ENCODE measurements around the gene MAML3. TPM values are rescaled to one million over a fixed set of nuclear protein-coding genes. Genes with fewer than 3 reads are reported as not detected.
A peak's percentile ranks its signal among the peaks of the same experiment; 100 is the strongest.

The MAML3 gene
- total and polyA plus RNA-seq, 2 of the 13 experiments (the other 11 are each of a cell fraction or from before 2014, with no cell fraction given): 0.05 to 0.13 TPM

DNA sequence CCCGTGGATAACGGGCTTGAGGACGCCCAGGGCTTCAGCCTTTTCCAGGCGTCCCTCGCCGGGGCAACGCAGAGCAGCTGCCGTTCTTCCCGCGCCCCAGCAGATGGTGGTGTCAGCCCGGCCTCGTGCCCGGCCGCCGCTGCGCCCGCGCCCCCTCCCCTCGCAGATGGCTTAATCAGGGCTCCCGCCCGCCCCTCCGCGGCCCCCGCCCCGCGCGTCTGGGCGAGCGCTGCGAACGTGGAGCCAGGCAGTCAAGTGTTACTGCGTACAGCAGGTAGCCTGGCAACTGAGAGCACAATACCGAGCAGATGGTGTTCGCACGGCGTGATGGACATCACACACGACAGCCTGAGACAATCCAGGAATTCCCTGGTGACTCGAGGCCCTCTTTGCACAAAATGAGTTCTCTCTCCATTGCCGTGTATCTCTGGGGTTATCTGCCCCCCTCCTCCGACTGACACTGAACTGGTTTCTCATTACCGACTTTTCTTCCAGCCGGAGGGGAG, 419.1 kb downstream of the MAML3 start:
- H2AFZ ChIP-seq (ENCODE audit: low read length): no peak overlapping the region
- peaks cover 0 to 15% of the 10 kb centered on the region in 2 experiments; a peak in 2 of 5 replicates for H3K36me3 ChIP-seq (replicated peaks in 1 of 2; ENCODE audit: control insufficient read depth in 1 of 2, insufficient read depth in 2 of 2, low read length in 2 of 2)
- ChIA-PET CTCF (ENCODE audit: low intra/inter-chr PET ratio, low total read pairs) (no interaction called here), POLR2A (no interaction called here)
- H3K4me3 ChIP-seq (replicated peaks in 1 of 3; ENCODE audit: insufficient read depth in 1 of 3, low read depth in 2 of 3, low read length in 3 of 3): no peak overlapping the region
- no peak overlapping the region for H3K4me2 ChIP-seq (ENCODE audit: low read depth, low read length)
- no peaks in the 10 kb centered on the region for H3K27me3 ChIP-seq (ENCODE audit: control insufficient read depth in 1 of 2, insufficient read depth in 2 of 2, low read length in 2 of 2)
- BruUV-seq (replicated peaks): no TSS peak
- no peak for FAIRE-seq
- no peak overlapping the region for H3K27ac ChIP-seq (ENCODE audit: extremely low read length, insufficient read depth, low read length)
- TF ChIP-seq ZNF652 (CRISPR knock-in tag; IDR thresholded peaks at IDR 0.05; ENCODE audit: borderline replicate concordance, low read depth) (no peak), EHMT2 (IDR thresholded peaks at IDR 0.05; ENCODE audit: borderline replicate concordance, low read depth, low read length) (no peak)
- TF ChIP-seq, protein P1, sequence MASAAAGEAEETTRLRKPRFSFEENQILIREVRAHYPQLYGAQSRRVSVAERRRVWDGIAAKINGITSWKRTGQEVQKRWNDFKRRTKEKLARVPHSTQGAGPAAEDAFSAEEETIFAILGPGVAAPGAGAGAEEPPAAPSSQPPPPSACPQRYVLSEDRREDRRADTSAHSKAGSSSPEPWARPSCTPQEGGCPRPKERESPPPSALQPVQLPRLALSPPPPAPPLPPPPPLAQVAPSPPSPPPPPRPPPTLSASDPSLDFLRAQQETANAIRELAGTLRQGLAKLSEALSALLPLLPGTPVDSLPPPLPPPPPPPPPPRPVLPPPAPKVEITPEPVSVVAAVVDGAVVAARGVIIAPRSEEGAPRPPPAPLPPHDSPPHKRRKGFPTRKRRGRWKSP (CRISPR knock-in tag; IDR thresholded peaks at IDR 0.05): no peak
- ATAC-seq: peak; percentile 11; the same call in 1 of the 3 replicates
- H3K9ac ChIP-seq (ENCODE audit: insufficient read depth, low read depth, low read length): no peak overlapping the region
- 96% methylated on average over 24 of the region's 42 CpGs for WGBS (ENCODE audit: low lambda C conversion rate)
- no peaks in the 10 kb centered on the region for H3K79me2 ChIP-seq (ENCODE audit: insufficient read depth, low read length)
- peaks cover 31% of the 10 kb centered on the region for H3K4me1 ChIP-seq (ENCODE audit: insufficient read depth, low read length)
- no peaks in the 10 kb centered on the region for H4K20me1 ChIP-seq (ENCODE audit: insufficient read depth, low read length)
- intact Hi-C loops (cut with micrococcal nuclease; ENCODE audit: unreplicated experiment): no loop called here
- DNase-seq (ENCODE audit: low spot score): no peak
- in situ Hi-C loops (cut with HindIII; ENCODE audit: extremely low pct_ligation_motif_present, low pct_unique_long_range_greater_than_20kb): no loop called here
- H3K9me3 ChIP-seq (ENCODE audit: low read length): no peaks in the 10 kb centered on the region

DNA sequence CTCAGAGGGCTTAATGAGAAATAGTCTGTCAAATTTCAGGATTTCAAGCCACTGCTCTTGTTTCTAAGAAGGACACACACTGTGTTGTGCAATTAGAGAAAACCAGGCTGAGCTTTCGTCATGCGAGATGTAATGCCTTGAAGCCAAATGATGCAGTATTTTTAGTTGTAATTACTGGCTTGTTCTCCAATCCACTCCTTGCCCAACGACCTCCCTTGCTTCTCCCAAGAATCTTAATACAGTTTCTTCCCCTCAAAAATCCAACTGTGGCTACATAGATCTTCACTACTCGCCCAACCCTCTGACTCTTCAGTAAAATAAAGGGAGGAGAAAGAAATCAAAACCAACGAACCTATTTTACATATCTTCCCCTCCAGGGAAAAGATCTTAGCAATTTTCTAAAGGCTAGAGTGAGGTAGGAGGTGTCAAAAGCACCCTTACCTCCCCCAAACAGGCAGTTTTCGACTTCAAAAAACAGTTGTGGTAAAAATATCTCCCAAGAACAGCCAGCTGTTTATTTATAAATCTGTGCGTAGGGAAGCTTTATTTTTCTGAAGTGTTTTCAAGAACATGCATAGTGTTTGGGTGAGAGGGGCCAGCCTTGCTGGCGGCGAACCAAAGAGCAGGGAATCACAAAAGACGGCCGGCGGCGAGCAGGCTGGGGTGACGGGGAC, 419.6 kb downstream of the MAML3 start:
- Histone ChIP-seq H3K27me3 (ENCODE audit: control insufficient read depth in 1 of 2, insufficient read depth in 2 of 2, low read length in 2 of 2) (no peaks in the 10 kb centered on the region), H4K20me1 (ENCODE audit: insufficient read depth, low read length) (no peaks in the 10 kb centered on the region), H3K9me3 (ENCODE audit: low read length) (no peaks in the 10 kb centered on the region), H3K36me3 (replicated peaks in 1 of 2; ENCODE audit: control insufficient read depth in 1 of 2, insufficient read depth in 2 of 2, low read length in 2 of 2) (peaks cover 0 to 15% of the 10 kb centered on the region in 2 experiments; a peak in 2 of 5 replicates), H3K4me1 (ENCODE audit: insufficient read depth, low read length) (peaks cover 26% of the 10 kb centered on the region), H3K4me3 (replicated peaks in 1 of 3; ENCODE audit: insufficient read depth in 1 of 3, low read depth in 2 of 3, low read length in 3 of 3) (no peak overlapping the region), H3K4me2 (ENCODE audit: low read depth, low read length) (no peak overlapping the region), H3K27ac (ENCODE audit: extremely low read length, insufficient read depth, low read length) (no peak overlapping the region), H3K9ac (ENCODE audit: insufficient read depth, low read depth, low read length) (no peak overlapping the region), H3K79me2 (ENCODE audit: insufficient read depth, low read length) (no peaks in the 10 kb centered on the region), H2AFZ (ENCODE audit: low read length) (no peak overlapping the region)
- ATAC-seq (no peak), FAIRE-seq (no peak), DNase-seq (ENCODE audit: low spot score) (no peak)
- ChIA-PET CTCF (ENCODE audit: low intra/inter-chr PET ratio, low total read pairs) (no interaction called here), POLR2A (no interaction called here)
- 95% methylated on average over 14 of the region's 14 CpGs for WGBS (ENCODE audit: low lambda C conversion rate)
- no TSS peak for BruUV-seq (replicated peaks)
- in situ Hi-C loops (cut with HindIII; ENCODE audit: extremely low pct_ligation_motif_present, low pct_unique_long_range_greater_than_20kb) (no loop called here), intact Hi-C loops (cut with micrococcal nuclease; ENCODE audit: unreplicated experiment) (no loop called here)
- TF ChIP-seq GTF2F1 (IDR thresholded peaks at IDR 0.05; ENCODE audit: low read length) (no peak), CEBPB (IDR thresholded peaks at IDR 0.05; ENCODE audit: borderline replicate concordance, low read depth, low read length) (peak; percentile 46; the same call in 1 of the 2 replicates)

All from HepG2 (cell line).